ENCODE measurements around the gene AFMID. TPM values are rescaled to one million over a fixed set of nuclear protein-coding genes. Genes with fewer than 3 reads are reported as not detected.

The AFMID gene
- total and polyA plus RNA-seq, 2 of the 8 experiments (the other 6 are each of a cell fraction or from before 2014, with no cell fraction given), result 49.0 to 53.0 TPM

DNA sequence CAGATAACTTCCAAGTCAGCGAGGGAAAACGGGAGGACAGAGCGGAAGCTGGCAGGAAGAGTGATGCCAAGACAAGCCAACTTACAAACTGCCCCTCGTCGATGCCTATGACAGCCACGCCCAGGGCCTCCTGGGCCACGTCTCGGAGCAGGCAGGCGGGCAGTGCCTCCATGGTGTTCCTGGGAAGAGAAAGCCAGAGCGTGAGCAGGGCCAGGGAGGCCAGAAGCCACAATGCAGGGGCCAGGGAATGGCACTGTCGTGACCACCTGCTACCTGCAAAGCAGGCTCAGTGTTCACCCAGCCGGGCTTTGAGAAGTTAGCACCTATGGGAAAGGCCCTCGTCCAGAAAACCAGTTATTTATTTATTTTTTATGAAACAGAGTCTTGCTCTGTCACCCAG, 4.7 kb upstream of the AFMID start:
- FAIRE-seq (no peak), DNase-seq (ENCODE audit: low read depth in 1 of 2, low spot score in 2 of 2) (no peak)
- peaks cover 0 to 13% (median 3%) of the 10 kb centered on the region in 4 experiments; a peak in 6 of 7 replicates for H3K4me1 ChIP-seq (replicated peaks in 1 of 4; ENCODE audit: control insufficient read depth in 3 of 4, insufficient read depth in 4 of 4, low read length in 3 of 4)
- H3K27me3 ChIP-seq (replicated peaks in 1 of 4; ENCODE audit: control insufficient read depth in 3 of 4, extremely low read depth in 1 of 4, insufficient read depth in 3 of 4, low read length in 3 of 4), result no peaks in the 10 kb centered on the region; a peak in 1 of 7 replicates
- WGBS, 2 experiments (ENCODE audit: extremely low coverage in 1 of 2, insufficient coverage in 1 of 2, insufficient read length in 1 of 2, insufficient replicate concordance in 2 of 2, low coverage in 1 of 2, low lambda C conversion rate in 2 of 2, missing lambda C conversion rate in 1 of 2), result 95% methylated on average over 13 of the region's 13 CpGs; no CpG with 5 or more reads in 1 of the 2 experiments
- H2BK12ac ChIP-seq (ENCODE audit: low read depth, low read length), result no peak overlapping the region
- peaks cover 10% of the 10 kb centered on the region for H3K79me1 ChIP-seq (ENCODE audit: low read depth, low read length)
- H3K4me3 ChIP-seq (ENCODE audit: extremely low read depth in 1 of 4, insufficient read depth in 2 of 4, low read depth in 3 of 4, low read length in 4 of 4), result no peak overlapping the region
- TF ChIP-seq SIRT6 (IDR thresholded peaks at IDR 0.05; ENCODE audit: low read length), result no peak
- no peak overlapping the region for H3K4me2 ChIP-seq (ENCODE audit: insufficient read depth in 1 of 2, low read depth in 2 of 2, low read length in 2 of 2)
- H3K36me3 ChIP-seq (ENCODE audit: control insufficient read depth in 2 of 4, insufficient read depth in 4 of 4, low read length in 3 of 4), result peaks cover 26 to 71% (median 50%) of the 10 kb centered on the region in 4 experiments
- H2BK5ac ChIP-seq (ENCODE audit: low read depth, low read length), result no peak overlapping the region
- ChIA-PET CTCF (ENCODE audit: partially characterized antibody) (interaction anchor here (0.7 to 6.9 kb wide), 5 partner anchors 17 to 1176 kb away, joined by 3 to 65 read pairs (median 4); no protein-coding TSS in a partner anchor), POLR2A (ENCODE audit: partially characterized antibody) (interaction anchor here (0.7 to 7.3 kb wide), 6 partner anchors 8 to 90 kb away, joined by 3 to 67 read pairs (median 8); partner anchors contain the start of gene TMC8)
- no peak overlapping the region for H4K8ac ChIP-seq (ENCODE audit: extremely low read depth, insufficient read depth, low read length)
- H3K14ac ChIP-seq (ENCODE audit: insufficient read length), result no peak overlapping the region
- no peak overlapping the region for H3K23ac ChIP-seq (ENCODE audit: insufficient read length)
- no peak overlapping the region for H2AK5ac ChIP-seq (ENCODE audit: low read depth, low read length)
- H2BK120ac ChIP-seq (replicated peaks; ENCODE audit: low read depth, low read length), result no peak overlapping the region
- no peak overlapping the region for H3K4ac ChIP-seq (replicated peaks; ENCODE audit: insufficient read length, low read depth, low read length)
- no peak overlapping the region for H3K18ac ChIP-seq (ENCODE audit: extremely low read depth, low read length)
- no peaks in the 10 kb centered on the region for H3K9me3 ChIP-seq (ENCODE audit: insufficient read depth in 2 of 2, low read depth in 1 of 2, low read length in 1 of 2)
- H2BK20ac ChIP-seq (ENCODE audit: low read length), result no peak overlapping the region
- no peak overlapping the region for H3K9ac ChIP-seq (replicated peaks in 1 of 4; ENCODE audit: extremely low read depth in 1 of 4, low read depth in 3 of 4, low read length in 3 of 4)
- H4K20me1 ChIP-seq (replicated peaks in 1 of 2; ENCODE audit: control insufficient read depth in 1 of 2, insufficient read depth in 2 of 2, low read length in 2 of 2), result peaks cover 10% of the 10 kb centered on the region in 2 experiments
- no peak overlapping the region for H2BK15ac ChIP-seq (ENCODE audit: low read length)
- no peak overlapping the region for H2AFZ ChIP-seq (ENCODE audit: low read length)
- H3K27ac ChIP-seq (ENCODE audit: low read depth, low read length), result no peak overlapping the region
- no peak overlapping the region for H4K91ac ChIP-seq (replicated peaks; ENCODE audit: insufficient read length, low read length)
- peaks cover 4% of the 10 kb centered on the region for H3K23me2 ChIP-seq (ENCODE audit: low read depth, low read length)
- H3K56ac ChIP-seq (replicated peaks; ENCODE audit: insufficient read length, low read depth, low read length), result no peak overlapping the region
- no peak overlapping the region for H4K5ac ChIP-seq (ENCODE audit: insufficient read length, low read depth, low read length)
- peaks cover 0 to 26% of the 10 kb centered on the region in 2 experiments; a peak in 3 of 4 replicates for H3K79me2 ChIP-seq (ENCODE audit: control insufficient read depth in 1 of 2, insufficient read depth in 2 of 2, low read length in 2 of 2)

Measured in H1 (cell line).